ENCODE data around the gene ATP6V1F. TPM values are rescaled to one million over a fixed set of nuclear protein-coding genes. Genes with fewer than 3 reads are reported as not detected.

The ATP6V1F gene
- polyA plus RNA-seq, 1 experiment, result 150 TPM

GRCh38 chr7:128853799-128854198 is 8.9 kb upstream of the ATP6V1F start:
- CTCF ChIA-PET, result no interaction called here
- H3K27me3 ChIP-seq (ENCODE audit: control insufficient read depth, insufficient read depth, low read length), result no peaks in the 10 kb centered on the region
- H3K4me3 ChIP-seq (ENCODE audit: low read depth, low read length), result no peak overlapping the region
- TF ChIP-seq CTCF (IDR thresholded peaks at IDR 0.05; ENCODE audit: low read depth, low read length), result no peak
- POLR2A ChIA-PET, result no interaction called here
- DNase-seq (ENCODE audit: low read depth, low spot score), result no peak
- peak overlapping the region; percentile 11 for H3K27ac ChIP-seq (ENCODE audit: low read depth, low read length)
- no peaks in the 10 kb centered on the region; the same call in 1 of the 2 replicates for H3K9me3 ChIP-seq (ENCODE audit: control insufficient read depth, insufficient read depth, low read length)

- no peak overlapping the region for H3K27ac ChIP-seq (ENCODE audit: low read depth, low read length)
- H3K9me3 ChIP-seq (ENCODE audit: control insufficient read depth, insufficient read depth, low read length), result no peaks in the 10 kb centered on the region; the same call in 1 of the 2 replicates
- ChIA-PET POLR2A (no interaction called here), CTCF (no interaction called here)
- no peak for TF ChIP-seq CTCF (IDR thresholded peaks at IDR 0.05; ENCODE audit: low read depth, low read length)
- H3K27me3 ChIP-seq (ENCODE audit: control insufficient read depth, insufficient read depth, low read length), result no peaks in the 10 kb centered on the region
- H3K4me3 ChIP-seq (ENCODE audit: low read depth, low read length), result no peak overlapping the region
- no peak for DNase-seq (ENCODE audit: low read depth, low spot score)
Observed at GRCh38 chr7:128854396-128854795, 8.3 kb upstream of the ATP6V1F start.

- POLR2A ChIA-PET, result interaction anchor here (1.5 kb wide), 1 partner anchor 22 kb away, joined by 3 read pairs; no protein-coding TSS in a partner anchor
- Histone ChIP-seq H3K9me3 (ENCODE audit: control insufficient read depth, insufficient read depth, low read length) (no peaks in the 10 kb centered on the region; the same call in 1 of the 2 replicates), H3K27ac (ENCODE audit: low read depth, low read length) (no peak overlapping the region), H3K27me3 (ENCODE audit: control insufficient read depth, insufficient read depth, low read length) (no peaks in the 10 kb centered on the region), H3K4me3 (ENCODE audit: low read depth, low read length) (no peak overlapping the region)
- DNase-seq (ENCODE audit: low read depth, low spot score), result no peak
- no peak for TF ChIP-seq CTCF (IDR thresholded peaks at IDR 0.05; ENCODE audit: low read depth, low read length)
- CTCF ChIA-PET, result no interaction called here
Observed at GRCh38 chr7:128855559-128855958, 7.1 kb upstream of the ATP6V1F start.

- no peak for TF ChIP-seq CTCF (IDR thresholded peaks at IDR 0.05; ENCODE audit: low read depth, low read length)
- Histone ChIP-seq H3K27me3 (ENCODE audit: control insufficient read depth, insufficient read depth, low read length) (no peaks in the 10 kb centered on the region), H3K9me3 (ENCODE audit: control insufficient read depth, insufficient read depth, low read length) (no peaks in the 10 kb centered on the region; the same call in 1 of the 2 replicates), H3K4me3 (ENCODE audit: low read depth, low read length) (no peak overlapping the region), H3K27ac (ENCODE audit: low read depth, low read length) (no peak overlapping the region)
- ChIA-PET POLR2A (interaction anchor here (1.1 to 1.5 kb wide), 2 partner anchors 23 to 28 kb away, joined by 3 read pairs; no protein-coding TSS in a partner anchor), CTCF (no interaction called here)
- DNase-seq (ENCODE audit: low read depth, low spot score), result no peak
Observed at GRCh38 chr7:128856001-128856718, 6.5 kb upstream of the ATP6V1F start.

GRCh38 chr7:128858380-128859231 is 4.0 kb upstream of the ATP6V1F start:
- no peak for DNase-seq (ENCODE audit: low read depth, low spot score)
- ChIA-PET POLR2A (interaction anchor here (1.1 kb wide), 1 partner anchor 27 kb away, joined by 5 read pairs; no protein-coding TSS in a partner anchor), CTCF (no interaction called here)

More at GRCh38 chr7:128858380-128859231, 4.0 kb upstream of the ATP6V1F start:
- Histone ChIP-seq H3K27ac (ENCODE audit: low read depth, low read length) (no peak overlapping the region), H3K27me3 (ENCODE audit: control insufficient read depth, insufficient read depth, low read length) (no peaks in the 10 kb centered on the region), H3K9me3 (ENCODE audit: control insufficient read depth, insufficient read depth, low read length) (no peaks in the 10 kb centered on the region; the same call in 1 of the 2 replicates), H3K4me3 (ENCODE audit: low read depth, low read length) (no peak overlapping the region)
- TF ChIP-seq CTCF (IDR thresholded peaks at IDR 0.05; ENCODE audit: low read depth, low read length), result no peak

Data from AG04450 (cell line).